GM21717 (cell line): ENCODE measurements around the gene C1orf50.

Experiments
- ATAC-seq: cut with Tn5 transposase; IDR thresholded peaks from one replicate; pipeline ENCODE4 v1.9.1; 2021; ENCODE audit warnings: mild to moderate bottlenecking, moderate library complexity; ENCODE audit not compliant: unreplicated experiment

The C1orf50 gene

DNA sequence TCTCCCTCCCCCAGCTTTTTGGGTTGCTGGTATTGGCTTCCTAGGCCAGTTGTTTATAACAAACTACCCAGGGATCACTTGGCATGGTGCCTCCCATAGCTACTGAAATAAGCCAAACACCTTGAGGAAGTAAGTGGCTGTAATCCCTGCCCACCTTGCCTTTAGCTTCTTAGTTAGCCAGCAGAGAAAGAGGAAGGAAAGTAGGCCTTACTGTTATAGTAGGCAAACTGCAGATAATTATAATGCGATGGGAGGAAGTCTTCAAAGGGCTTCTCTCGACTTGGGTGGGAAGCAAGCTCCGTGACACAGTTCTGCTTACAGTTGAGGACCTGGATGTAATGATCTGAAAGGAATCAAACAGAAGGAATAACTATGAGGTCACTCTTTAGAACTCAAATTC, 8.4 kb upstream of the C1orf50 start:
- ATAC-seq, result no peak

DNA sequence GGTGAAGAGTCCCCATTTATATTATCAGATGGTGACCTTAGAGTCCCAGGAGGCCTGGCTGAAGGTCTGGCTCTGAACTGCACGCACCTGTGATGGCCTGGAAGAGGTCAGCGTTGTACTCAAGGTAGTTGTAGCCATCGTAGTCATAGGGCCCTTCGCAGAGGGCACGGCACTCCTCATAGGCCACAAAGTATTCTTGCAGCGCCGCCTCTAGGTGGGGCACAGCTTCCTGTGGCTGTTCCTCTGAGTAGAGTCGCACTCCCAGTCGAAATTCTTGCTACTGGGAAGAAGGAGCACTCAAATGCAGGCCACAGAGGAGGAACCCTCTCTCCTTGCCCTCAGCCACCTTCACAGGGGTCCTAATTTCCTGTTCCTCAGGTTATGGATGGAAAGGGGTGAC, 7.9 kb upstream of the C1orf50 start:
- no peak for ATAC-seq

DNA sequence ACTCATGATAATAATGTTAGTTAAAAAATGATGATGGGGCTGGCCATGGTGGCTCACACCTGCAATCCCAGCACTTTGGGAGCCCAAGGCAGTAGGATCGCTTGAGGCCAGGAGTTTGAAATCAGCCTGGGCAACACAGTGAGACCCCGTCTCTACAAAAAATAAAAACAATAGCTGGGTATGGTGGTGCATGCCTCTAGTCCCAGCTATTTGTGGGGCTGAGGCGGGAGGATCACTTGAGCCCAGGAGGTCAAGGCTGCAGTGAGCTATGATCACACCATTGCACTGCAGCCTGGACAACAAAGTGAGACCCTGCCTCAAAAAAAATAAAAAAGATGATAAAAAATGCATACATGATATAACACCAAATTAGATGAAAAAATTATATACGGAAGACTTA, 5.5 kb upstream of the C1orf50 start:
- ATAC-seq, result no peak

DNA sequence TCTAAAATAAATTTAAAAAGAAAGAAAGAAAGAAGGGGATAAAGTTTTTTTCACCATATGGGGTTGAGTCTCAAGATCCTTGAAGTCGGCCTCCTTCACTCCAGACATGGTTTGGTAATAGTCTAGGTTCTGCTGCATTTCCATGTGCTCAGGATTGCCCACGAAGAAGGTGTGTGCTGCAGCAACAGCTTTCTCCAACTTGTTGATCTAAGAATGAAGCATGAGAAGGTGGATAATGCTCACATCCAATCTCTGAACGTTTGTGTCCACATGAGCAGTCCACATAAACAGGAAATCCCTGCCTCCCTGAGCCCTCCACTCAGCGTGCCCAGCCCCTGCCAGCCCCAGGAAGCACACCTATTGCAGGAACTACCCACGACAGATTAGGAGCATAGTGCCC, 4.8 kb upstream of the C1orf50 start:
- no peak for ATAC-seq

DNA sequence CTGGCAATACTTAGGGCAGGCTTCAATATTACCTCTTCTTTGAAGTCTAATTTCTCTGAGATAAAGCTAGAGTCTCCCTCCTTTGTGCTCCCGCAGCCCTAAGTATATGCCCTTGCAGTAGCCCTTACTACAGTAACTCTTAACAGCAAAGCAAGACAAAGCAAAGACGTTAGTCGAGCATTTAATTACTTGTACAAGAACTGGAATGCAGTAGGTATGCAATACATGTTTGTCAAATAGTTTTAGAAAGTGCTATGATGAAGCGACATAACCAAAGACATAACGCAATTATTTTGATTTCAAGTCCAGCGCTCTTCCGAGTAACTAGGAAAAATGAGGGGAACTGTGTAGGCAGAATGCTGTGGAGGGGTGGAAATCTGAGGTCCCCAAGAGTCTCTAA, 1.8 kb upstream of the C1orf50 start:
- ATAC-seq, result no peak

DNA sequence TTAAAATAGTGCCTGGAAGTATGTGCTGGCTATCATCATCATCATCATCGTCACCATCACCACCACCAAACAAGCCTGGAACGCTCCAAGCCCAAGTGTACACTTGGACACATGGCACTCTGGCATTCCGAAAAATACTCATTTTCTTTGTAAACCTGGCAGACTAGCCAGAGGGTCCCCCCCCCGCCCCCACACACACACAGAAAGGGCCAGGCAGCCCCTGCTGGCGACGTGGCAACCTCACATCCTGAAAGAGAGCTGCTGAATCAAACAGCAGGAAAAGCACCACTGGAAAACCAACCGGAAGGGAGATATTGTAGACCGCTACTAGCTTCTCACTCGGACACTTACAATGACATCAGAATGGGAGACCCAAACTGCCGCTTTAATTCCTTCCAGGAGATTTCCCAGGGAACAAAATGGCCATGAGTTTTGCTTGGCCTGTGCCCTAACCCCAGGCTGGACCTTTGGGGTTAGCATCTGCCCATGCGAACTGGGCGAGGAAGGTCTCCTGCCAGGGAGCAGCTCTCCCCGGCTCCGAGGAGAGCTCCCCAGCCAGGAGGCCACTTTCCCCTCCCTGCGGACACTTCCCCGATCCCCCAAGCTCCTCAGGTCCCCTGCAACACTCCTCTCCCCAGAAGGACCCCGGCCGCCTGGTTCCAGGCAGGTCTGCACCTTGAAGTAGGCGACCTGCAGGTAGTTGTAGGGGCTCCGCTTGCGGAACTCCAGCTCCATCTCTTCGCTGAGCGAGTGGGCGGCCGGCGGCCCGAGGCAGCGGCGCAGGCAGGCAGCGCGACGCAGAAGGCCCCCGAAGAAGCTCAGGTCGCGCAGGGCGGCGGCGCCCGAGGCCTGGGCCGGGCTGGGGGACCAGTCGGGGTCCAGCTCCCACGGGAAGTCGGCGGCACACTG, 963 bp upstream of the C1orf50 start:
- ATAC-seq, result peak; percentile 21

DNA sequence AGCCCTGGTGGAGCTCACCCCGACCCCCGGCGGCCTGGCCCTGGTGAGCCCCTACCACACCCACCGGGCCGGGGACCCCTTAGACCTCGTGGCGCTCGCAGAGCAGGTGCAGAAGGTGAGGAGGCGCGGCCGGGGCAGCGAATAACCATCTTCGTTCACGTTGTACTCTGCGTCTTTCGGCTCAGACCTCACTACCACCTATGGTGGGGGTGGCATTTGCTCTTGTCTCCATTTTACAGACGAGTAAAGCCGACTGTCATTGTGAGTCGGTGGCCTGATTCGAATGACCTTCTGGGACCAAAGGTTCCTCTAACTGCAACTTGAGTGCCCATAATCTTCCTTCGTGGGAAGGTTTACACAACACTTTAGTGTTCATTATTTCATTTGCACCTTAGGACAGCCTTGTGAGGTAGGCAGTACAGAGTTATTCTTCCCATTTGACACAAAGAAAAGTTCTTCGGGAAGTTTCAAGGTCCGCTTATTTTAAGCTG, 506 bp downstream of the C1orf50 start:
- peak; percentile 18 for ATAC-seq

DNA sequence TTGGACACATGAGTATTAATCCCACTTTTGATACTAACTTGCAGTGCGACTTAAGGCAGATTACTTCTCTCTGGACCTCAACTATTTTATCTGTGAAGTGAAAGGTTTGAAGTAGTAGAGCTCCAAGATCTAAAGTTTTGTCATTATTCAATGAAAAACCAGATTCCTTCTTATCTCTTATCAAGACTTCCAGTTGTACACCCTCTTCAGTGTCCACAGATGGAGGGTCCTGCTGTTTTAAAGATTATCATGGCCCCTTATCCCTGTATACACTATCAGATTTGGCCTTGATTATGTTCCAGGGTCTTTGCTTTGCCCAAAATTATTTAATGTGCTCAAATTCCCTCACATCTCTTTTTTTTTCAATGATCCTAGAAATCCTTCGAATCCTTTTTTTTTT, 1.1 kb downstream of the C1orf50 start:
- ATAC-seq, result no peak

DNA sequence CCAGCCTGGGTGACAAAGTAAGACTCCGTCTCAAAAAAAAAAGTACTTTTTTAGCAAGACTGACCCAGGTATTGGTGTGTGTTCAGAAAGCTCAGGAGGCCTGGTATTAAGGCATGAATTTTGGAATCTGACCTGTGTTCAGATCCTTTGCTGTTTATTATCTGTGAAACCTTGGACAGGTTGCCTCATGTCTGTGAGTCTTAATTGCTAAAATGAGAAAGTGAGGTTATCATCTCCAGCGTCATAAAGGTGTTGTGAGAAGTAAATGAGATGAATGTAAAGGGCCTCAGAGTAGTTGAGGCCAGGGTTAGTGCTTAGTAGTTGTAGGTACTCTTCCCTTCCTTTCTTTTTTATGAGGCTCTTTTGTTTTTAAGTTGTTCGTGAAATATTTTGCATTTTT, 2.8 kb downstream of the C1orf50 start:
- ATAC-seq, result no peak

DNA sequence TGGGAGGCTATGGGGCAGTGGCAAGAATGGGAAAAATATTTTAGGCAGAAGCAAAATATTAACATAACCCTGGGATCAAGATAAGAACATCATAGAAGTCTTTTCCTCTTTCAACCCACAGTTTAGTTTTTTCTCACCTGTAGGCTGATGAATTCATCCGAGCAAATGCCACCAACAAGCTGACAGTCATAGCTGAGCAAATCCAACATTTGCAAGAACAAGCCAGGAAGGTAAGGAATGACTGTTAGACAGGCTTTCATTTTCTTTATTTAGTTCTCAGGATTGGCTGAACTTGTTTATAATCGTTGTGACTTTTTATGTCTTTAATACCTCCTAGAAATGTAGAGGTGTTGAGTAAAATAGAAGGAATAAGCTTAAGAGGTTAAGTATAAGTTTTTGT, 6.4 kb downstream of the C1orf50 start:
- no peak for ATAC-seq

DNA sequence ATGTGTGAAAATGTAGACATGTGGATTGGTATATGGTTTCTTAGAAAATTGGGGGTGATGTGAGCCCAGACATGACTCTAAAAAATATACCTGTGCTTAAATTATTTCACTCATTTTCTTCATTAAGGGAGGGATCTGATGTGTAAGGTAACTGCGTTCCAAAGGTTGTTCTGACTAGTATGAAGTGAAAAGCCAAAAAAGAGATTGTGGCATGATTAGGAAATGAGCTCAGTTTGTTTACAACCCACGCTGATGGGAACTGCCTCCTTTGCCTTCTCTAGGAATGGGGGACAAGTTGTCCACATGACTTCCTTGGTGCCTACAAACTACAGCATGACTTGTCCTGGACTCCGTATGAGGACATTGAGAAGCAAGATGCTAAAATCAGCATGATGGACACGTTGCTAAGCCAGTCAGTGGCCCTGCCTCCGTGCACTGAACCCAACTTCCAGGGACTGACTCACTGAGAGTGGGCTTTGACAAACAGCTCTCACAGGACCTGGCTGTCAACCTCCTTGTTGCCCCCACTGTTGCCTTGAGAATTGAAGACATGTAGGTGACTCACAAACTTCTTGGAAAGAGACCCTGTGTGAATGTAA, 8.0 kb downstream of the C1orf50 start:
- no peak for ATAC-seq

DNA sequence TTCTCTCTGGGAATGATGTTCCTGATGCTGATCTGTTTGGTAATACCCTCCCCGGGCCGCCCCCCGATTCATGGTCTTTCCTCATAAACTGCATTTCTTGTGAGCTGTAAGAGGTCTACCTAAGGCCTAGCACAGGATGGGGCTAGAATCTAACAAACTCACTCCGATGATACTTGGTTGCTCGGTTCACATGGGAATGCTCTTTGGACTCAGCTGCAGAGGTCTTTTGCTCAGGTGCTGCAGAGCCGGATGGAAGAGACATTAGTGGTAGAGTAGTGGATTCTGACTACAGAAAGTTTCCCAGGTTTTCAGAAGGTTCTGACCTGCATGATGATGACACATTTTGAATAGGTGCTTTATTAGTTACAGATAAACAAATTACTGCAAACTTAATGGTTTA, 9.5 kb downstream of the C1orf50 start:
- no peak for ATAC-seq

DNA sequence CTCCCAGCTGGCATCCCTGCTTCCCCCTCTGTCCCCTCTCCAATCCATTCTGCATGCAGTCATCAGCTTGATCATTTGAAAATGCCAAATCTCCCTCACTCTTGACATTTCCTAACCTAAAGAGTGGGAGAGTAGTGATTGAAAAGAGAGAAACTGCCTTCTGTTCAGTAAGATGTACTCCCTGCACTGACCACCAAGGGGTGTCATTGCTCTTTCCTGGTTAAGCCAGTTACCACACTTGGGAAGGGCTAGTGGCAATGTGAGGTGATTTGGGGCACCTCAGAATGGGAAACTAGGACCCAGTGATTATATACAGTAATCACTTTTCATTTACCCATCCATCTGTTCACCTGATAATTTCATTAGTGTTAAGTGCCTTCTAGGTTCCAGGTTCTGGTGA, 10.8 kb downstream of the C1orf50 start:
- no peak for ATAC-seq

DNA sequence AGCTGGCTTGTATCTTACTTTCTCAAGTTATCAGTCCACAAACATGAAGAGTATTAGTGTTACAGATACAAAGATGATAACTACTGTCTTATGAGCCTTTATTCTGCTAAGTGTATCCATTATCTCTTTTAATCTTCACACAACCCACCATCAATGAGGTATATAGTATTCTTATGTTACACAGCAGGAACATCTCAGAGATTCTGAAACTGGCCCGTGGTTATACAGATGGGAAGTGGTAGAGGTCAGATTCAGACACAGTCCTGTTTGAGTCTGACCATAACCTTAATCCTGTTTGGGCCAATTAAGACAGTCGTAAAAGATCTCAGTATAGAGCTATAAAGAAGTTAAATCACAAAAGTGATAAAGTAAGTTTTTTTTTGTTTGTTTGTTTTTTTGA, 12.7 kb downstream of the C1orf50 start:
- no peak for ATAC-seq

DNA sequence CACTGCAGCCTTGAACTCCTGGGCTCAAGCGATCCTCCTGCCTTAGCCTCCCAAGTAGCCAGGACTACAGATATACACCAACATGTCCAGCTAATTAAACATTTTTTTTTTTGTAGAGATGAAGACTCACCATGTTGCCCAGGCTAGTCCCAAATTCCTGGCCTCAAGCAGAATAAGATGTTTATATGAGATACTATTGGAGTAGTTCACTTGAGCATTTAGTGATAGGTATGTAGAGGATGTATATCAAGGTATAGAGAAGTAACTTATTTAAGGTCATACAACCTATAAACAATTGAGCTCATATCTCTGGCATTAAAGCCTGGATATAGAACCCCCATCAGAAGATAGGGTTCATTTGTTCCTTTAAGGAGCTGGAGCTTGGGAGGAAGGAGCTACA, 13.1 kb downstream of the C1orf50 start:
- ATAC-seq, result no peak

DNA sequence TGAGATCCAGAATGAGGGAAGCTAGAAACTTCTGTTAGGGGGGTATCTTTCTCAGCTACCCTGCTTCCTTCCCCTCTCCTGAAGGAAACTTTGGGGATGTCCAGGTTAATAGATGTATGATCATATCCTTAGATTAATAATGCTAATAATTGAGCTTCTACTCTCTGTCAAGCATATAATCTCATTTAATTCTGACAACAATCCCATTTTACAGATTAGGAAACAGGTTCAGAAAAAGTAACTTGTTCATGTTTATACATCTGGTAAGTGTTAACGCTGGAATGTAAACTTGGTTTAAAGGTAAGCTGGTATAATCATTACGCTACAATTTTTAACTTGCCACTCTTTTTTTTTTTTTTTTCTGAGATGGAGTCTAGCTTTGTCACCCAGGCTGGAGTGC, 16.0 kb downstream of the C1orf50 start:
- no peak for ATAC-seq

DNA sequence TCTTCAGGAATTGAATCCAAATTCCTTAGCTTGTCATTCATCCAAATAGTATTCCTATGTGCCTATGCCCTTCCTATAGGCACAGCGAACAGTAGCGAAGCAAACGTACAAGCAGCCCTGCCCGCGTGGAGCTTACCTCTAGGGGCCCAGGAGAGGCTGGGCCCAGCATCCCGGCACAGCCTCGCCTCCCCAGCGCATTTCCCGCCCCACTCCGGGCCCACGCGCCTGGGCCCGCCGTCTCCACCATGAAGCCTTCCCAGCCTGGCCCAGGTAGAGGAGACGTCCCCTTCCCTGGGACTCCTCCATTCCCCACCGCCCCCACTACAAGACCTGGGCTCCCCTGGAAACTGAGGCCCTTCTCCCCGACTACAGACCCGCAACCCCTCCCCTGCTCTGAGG, 17.5 kb downstream of the C1orf50 start:
- ATAC-seq, result no peak

DNA sequence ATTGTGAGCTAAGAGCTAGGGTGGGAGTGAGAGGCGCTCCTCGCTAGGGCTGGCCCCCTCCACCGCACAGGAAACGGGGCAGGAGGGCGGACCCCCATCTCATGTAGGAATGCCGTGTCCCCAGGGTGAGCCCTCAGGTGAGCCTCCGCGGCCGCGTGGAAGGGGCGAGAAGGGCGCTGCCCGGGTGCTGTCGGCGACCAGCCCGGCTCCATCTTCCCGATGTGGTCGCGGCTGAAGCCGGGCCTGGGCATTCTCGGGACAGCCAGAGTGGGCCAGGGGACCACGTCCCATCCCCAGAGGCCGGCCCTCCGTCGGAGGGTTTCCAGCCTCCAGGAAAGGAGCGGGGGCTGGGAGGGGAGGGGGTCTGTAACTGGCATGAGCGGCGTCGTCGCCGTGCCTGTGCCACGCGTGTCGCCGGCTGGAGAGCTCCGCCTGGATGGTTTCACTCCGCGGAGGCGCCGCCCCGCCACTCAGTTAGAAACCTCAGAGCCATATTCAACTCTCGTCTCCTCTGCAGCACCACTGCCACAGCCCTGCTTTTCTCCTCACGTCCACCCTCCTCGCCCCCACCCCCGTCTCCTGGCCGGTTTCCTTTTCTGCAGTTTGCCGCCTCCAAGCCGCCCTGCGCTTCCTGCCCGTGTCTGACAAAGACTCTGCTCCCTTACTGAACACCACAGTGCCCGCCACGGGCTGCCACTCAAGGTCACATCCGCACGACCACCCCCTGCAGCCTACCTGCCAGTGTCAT, 18.1 kb downstream of the C1orf50 start, which contains the start of gene TMEM269:
TSS of gene TMEM269 (plus strand) at position 46 of the 748 bp plus-strand sequence. CDS start 4,903 bp downstream, outside the sequence.
- ATAC-seq, result no peak

DNA sequence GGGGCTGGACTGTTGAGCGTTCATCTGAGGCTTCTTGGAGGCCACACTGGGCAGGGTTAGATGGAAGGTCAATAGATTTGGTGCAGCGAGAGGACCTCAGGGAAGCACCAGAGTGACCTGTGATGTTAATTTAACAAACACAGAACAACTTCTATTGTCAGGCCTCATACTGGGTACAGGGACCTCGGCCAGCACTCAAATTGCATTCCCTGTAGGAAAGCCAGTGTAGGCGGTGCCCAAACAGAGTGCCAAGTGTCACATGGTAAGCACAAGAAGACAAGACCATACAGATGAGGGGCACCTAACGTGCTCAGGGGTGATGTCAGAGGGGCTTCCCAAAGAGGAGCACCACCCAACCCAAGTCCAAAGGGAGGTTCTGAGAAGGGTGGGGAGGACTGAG, 19.0 kb downstream of the C1orf50 start:
- no peak for ATAC-seq

DNA sequence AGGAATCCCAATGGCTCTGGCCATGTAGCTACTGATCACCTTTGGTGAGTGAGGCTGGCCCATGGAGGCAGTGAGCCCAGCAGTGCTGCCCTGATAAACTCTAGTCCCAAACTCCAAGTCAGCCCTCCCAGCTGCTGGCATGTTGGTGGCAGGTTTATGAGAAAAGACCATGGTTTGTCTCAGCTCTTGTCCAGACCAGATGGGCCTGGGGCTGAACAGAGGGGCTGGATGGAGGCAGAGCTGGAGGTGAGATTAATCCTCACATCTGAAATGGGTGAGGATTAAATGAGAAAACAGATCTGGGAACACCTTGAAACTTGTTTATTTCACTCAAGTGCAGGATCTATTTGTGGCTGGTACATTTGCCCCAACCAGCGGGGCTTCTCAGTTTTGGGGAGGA, 21.0 kb downstream of the C1orf50 start:
- no peak for ATAC-seq

DNA sequence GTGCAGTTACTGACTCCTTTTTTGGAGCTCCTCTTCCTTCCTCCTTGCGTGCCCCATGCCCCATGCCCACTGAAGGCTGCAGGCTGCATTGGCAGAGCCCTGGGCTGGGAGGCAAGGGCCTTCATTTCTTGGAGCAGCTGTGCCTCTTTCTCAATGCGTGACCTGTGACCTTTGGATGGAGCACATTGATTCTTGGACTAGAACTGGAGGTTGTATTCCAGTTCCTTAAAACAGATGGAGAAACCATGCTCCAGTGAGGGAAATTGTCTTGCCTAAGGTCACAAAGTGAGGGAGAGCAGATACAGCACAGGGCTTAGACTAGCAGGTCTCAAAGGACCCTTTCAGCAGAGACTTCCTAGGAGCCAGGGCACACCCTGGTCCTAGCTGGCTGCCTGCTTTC, 26.8 kb downstream of the C1orf50 start:
- ATAC-seq, result no peak

DNA sequence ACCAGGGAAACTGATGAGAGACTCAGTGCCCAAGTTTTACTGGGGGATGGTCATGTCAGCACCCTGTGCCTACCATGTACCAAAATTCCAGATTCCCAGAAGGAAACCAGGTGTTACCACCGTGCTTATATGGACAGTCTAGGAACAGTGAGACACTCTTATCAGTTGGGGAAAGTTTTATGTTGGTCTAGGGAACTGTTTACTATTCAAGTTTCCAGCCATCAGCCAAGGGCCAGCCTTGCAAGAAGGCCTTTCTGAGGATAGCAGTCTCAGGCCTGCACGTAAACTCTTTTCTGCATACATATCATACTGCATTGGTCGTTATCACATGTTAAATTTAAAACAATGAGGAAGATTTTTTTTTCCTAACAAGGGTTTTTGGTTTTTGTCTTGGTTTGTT, 30.4 kb downstream of the C1orf50 start:
- no peak for ATAC-seq
